GM18520 (cell line): Measurements from ENCODE around the gene SCUBE2.

ENCODE experiments used
- ATAC-seq: cut with Tn5 transposase; IDR thresholded peaks from one replicate; pipeline ENCODE4 v1.9.1; 2021; ENCODE audit not compliant: unreplicated experiment

Gene SCUBE2

DNA sequence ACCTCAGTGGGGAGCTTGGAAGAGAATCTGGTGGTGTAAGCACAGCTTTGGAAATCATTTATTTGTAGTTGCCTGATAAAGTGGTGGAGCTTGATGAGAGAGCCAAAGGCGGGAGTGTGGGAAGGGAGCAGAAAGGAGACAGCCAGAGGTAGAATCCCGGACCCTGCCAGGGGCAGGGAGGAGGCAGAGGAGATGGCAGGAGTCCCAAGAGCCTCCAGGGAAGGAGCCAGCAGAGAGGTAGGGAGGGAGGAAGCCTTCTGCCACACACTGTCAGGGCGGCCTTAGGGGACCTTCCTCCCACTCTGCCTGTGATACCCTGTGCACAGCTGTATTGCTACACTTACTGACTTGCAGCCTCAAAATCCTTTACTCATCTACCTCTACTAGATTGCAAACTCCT is 15.4 kb downstream of the SCUBE2 start:
- ATAC-seq = no peak

DNA sequence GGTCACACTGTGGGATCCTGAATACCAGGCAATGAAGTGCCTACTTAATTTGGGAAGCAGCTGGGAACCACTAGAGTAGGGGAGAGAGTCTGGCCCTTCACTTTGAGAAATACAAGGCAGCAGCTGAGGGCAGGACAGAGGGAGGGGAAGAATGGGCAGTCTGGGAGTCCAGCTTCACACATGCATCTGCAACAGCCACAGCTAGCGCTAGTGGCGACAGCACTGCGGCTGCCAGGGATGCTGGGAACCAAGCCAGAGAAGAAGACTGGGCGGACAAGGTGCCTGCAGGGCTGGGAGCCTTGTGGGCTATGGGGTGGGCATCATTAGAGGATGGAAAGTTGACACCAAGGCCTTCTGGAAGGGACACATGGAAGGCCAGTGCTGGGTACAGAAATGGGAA is 15.8 kb downstream of the SCUBE2 start:
- ATAC-seq = no peak

DNA sequence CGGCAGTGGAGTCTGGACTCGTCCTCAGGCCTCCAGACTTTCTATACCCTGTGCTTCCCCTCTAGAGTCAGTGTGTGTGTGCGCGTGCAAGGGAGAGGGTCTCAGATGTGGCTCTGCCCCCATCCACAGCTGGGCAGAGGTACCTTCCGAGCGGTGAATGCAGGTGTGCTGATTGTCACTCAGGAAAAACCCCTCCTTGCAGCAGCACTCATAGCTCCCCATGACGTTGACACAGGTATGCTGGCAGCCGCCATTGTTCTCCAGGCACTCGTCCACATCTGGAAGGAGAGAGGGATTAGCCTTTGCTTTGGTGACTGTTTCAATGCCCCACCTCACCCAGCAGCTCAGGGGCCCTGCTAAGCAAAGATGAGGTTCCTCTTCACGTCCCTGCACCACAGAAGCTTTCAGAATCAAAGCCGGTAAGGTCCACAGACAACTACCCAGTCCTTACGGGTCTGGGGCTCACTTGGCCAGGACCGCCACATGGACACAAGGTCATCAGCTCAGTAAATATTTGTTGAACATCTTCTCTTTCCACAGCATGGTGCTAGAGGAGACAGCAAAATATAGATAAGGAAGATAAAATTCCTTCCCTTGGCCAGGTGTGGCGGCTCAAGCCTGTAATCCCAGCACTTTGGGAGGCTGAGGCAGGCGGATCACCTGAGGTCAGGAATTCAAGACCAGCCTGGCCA is 16.9 kb downstream of the SCUBE2 start:
- ATAC-seq = no peak

DNA sequence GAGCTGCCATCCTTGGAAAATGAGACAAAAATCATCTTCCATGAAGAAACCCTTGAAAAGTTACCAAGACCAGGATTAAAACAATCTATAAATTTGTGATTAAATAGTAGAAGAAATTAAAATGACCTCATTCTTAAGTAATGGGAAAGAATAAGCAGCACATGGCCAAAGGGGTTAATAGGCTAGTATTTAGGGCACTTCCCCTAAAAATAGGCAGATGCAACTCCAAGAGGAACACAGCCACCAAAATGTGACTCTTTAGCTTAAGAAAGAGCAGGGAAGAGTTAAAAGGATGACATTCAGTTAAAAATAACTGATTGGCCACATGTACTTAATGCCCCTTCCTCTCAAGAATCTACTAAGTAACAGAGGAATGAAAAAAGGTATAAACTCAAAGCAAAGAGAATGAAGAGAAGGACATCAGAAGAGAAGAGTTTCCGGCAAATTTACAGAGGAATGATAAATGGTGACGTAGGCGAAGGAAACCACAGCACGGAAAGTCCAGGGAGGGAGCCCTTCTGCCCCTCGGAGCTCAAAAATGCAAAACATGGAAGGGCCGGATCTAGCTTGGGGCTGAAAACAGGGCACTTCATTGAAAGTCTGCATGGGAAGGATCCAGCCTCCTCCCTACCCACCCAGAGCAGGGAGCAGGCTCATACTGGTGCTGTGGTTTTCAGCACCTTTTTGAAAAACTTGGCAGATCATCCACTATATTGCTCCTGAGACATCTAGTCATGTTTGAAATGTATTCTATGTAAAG is 17.8 kb downstream of the SCUBE2 start:
- ATAC-seq = no peak

DNA sequence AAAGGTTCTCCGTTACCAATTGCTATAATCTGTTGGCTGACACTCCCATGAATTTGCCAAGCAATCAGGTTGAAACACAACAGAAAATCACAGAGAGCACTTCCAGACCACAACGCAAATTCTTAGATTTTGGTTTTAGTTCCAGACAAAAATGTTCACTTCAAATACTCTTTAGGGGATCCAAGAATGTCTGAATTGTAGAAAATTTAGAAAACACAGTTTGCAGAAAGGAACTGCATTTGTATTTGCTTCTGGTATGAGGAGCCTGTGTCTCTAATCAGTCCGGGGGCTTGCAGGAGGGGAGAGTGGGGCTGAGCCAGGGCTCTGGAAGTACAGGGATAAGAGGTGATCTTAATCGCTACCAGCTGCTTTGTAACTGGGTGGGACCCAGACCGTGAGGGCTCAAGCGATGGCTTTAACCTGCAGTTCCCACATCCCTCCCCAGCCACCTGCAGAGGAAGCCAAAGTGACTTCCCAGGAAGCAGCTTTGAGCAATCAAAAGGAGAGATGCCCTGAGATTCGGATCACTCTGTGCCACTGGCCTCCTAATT is 18.7 kb downstream of the SCUBE2 start:
- no peak for ATAC-seq

DNA sequence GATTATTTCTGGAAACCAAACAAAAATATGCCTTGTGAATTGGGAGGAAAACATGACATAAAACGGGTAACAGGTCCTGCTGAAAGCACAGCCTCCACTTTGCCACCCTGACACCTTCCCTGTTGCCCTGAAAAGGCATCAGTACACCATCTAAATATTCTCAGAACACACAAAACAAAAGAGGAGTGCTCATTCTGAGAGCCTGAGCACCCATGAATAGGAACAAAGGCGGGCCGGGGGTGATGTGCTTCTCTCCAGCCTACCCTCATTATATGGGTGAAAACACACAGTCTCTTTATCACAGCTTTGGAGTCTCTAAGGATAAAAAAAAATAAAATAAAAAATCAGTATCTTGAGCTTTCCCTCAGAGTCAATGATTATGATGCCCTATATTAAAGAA is 19.7 kb downstream of the SCUBE2 start:
- no peak for ATAC-seq

DNA sequence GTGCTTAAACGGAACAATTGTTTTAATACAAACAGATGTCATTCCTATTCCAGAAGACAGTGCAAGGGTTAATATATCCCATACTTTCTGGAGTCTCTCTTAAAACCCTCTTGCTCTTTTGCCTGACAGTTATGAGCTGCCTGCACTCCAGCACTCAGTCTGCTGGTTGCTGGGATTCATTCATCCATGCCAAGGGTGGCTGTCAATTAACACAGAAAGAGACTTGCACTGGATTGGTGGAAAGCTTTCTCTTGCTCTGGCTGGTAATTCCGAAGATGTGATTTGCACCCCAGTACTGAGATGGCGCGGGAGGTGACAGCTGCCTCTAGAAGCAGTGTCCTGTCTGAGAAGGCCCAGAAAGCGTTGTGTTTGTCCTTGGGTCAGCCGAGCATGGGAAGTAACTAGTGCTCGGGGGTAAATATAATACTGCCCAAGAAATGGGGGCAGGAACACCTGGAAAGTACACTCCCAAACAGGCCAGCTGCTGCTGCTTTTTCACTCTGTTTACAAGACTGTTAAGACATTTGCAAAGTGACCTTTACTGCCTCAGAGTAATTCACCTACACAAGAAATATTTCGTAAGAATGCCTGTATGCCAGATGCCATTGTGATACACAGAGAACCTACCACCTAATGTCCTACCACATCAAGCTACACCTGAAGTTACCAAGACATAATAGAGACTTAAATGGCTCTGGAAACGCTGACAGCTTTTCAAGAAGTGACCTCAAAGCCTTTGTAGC is 20.5 kb downstream of the SCUBE2 start:
- ATAC-seq = no peak

DNA sequence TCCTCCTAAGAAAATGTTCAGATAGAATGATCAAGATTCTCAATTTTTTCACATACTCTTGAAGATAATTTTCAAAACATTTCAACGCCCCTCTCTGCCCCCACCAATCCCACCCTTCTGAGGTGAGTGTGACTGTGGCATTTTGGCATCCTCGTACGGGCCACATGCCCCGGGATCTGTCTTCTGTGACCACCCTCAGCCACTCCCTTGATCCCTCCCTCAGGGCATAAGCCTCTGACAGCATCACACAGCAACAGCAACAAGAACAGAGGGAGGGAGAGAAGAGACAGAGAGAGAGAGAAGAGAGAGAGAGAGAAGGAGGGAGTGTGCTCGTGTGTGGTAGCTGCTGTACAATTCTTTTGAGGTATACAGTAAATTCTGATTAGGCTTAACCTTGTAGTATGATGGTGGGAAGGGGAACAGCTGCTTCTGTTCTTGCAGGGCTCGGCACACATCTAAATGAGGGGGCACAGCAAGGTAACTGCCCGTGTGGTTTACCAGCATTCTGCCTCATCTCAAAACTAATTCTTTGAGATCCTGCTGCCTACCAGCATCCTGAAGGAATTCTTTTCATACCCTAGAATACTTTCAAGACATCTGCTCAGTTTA is 21.4 kb downstream of the SCUBE2 start:
- no peak for ATAC-seq

DNA sequence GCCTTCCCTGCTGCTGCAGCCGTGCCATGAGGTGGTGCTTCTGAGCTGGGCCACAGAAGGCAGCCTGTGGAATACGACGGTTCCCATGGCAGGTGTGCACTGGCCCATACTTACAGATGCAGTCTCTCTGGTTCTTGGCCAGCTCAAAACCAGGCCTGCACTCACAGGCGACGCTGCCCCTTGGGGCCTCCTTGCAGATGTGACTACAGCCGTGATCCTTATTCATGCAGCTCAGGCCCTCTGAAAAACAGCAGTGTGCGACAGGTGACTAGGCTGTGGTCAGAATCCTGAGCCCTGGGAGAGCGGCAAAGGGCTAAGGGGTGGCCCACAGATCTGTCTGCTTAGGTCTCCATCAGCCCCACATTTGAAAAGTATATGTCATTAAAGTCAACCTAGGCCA is 22.1 kb downstream of the SCUBE2 start:
- no peak for ATAC-seq

DNA sequence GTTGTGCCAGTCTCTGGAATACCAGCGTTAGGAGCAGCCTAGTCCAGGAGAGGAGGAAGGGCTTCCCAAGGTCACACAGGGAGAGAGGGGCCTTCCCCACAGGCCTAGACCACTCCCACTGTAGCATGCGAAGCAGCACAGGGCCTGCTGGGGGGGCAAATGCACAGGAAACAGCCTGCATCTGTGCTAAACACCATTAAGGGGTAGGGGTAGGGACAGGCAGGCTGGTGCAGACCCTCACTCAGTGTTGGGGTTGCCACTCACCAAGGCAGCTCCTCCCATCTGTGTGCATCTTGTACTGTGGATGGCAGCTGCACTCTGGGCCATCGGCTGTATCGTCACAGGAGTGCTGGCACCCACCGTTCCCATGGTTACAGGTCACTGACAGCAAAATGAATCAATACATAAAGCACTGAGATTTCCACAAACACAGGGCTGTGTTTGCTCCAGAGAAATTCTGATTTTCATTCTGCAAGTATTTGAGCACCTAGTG is 24.9 kb downstream of the SCUBE2 start:
- ATAC-seq = no peak

DNA sequence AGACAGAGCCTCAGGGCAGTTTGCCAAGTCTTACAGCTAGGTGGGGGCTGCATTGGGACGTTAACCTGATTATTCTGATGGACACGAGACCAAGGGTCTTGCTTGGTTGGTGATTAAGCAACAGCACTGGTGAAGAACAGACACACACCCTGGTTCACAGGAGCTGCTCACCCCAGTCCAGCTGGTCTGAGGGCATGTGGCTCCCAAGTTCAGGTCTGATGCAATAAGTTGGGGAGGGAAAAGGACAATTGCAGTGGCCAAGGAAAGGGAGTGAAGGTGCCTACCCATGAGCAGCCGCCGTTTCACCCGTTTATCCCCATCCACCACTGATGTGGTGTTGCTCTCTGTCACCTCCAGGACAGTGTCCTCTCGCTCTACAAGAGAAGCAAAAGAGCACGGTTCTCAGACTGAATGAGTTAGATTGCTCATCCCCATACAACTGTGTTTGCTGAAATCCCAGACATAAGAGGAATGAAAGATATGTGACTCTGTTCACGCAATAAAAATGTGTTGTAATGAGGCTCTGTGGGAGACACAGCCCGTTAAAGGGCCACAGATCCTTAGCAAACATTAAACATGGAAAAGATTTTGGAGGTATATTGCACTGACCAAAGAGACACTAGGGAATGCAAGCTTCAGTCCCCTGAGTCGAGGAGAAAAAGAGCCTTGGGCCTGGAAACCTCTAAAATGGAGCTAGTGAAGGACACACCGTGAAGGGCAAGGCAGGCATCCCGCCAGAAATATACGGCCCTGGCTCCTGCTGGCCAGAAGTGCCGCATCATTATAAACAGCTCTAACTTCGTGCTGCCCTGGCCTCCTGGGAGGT is 25.6 kb downstream of the SCUBE2 start:
- ATAC-seq = no peak

DNA sequence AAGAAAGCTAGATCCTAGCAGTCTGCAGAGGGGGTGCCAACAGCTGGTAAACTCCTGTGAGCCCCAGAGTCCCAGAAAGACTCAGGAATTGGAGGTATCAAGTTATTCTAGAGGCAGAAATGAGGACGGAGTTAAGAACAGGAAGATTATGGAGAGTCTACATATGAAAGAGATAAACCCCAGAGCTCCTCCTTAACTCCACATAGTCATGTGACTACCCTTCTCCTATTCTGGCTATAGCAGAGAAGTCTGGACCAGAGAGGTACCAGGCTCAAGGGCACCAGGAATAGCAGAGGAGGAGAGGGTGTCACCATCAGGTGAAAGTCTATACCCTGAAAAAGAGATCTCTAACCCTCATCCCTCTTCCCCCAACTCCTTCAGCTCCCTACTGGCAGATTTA is 29.6 kb downstream of the SCUBE2 start:
- ATAC-seq = no peak

DNA sequence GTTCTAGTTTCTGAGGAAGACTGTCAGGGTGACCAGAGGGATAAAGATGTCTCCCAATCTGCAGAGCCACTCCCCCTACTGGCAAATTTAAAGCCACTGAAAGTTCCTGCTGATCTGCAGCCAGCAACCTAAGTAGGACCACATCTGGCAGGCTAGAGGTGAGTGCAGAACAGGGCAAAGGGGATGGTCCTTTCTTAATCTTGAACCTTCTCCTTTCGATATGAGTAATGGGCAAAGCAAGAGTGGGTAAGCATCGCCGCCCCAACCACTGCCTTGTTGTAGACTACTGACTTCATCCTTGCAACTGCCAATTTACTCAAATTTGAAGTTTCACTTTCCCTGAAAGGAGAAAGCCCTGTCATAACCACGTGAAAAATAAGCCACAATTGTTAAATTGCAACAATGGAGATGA is 30.7 kb downstream of the SCUBE2 start:
- peak; percentile 97 for ATAC-seq

DNA sequence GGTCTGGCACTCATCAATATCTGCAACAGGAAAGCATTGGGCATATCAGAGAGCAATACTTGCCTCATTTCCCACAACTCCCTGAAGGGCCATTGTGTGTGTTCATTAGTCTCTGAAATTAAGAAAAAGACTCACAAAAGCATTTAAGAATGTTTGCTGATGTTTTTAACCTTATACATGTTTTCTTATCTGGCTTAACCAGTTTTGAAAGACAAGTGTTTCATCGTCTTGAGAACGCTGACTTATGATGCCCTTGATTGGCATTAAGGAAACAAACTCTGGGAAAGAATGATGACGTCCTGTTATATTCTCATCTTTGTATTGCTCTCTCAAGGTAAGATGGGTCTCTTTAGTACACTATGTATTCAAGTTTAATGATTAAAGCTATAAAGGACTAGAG is 32.0 kb downstream of the SCUBE2 start:
- ATAC-seq = no peak

DNA sequence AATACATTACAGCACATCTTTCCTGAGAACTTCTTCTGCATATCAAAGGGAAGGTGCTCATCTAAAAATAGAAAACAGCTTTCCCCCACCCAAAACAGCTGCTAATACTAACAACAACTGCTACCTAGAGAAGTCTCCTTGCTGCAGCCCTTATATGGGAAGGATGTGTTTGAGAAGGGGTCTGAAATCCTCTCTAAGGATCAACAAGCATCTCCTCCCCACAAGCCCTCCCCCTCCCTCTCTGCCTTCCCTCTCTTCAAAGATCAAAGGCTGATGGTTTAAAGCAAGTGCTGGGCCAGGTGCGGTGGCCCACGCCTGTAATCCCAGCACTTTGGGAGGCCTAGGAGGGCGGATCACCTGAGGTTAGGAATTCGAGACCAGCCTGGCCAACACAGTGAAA is 33.5 kb downstream of the SCUBE2 start:
- ATAC-seq = no peak

DNA sequence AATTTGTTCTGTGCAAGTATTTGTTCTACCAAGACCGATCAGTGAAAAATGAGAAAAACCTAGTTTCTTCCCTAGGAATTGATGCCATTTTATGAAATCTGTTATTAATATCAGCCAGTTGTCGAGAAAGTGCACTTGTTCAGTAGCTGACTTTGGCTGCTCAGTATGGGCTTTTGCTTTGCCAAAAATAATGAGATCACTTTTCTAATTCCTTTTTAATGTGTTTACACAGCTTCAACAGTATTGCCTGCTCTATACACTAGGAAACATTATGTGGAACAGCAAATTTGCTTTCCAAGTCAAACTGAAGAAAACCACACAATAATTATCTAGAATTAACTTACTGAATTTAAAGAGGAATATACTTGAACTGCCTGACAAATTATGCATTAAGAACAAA is 34.4 kb downstream of the SCUBE2 start:
- no peak for ATAC-seq

DNA sequence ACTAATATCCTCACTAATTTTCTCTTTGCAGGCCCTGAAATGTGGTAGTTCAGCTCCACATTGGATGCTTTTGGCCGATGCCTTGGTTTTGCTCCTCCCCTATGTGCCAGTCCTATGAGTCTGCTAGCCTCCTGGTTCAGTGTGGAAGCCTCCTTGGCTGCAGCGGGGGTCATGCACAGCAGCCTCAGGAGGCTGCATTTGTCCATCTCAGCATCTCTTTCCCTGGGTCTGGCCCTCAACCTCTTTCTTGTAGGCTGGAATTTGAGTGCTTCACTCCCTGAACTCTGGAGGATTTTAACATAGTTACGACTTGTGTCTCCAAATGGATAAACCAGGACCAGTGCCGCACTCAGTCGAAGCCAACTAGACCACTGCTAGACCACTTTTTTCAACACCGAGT is 34.9 kb downstream of the SCUBE2 start:
- ATAC-seq = no peak

DNA sequence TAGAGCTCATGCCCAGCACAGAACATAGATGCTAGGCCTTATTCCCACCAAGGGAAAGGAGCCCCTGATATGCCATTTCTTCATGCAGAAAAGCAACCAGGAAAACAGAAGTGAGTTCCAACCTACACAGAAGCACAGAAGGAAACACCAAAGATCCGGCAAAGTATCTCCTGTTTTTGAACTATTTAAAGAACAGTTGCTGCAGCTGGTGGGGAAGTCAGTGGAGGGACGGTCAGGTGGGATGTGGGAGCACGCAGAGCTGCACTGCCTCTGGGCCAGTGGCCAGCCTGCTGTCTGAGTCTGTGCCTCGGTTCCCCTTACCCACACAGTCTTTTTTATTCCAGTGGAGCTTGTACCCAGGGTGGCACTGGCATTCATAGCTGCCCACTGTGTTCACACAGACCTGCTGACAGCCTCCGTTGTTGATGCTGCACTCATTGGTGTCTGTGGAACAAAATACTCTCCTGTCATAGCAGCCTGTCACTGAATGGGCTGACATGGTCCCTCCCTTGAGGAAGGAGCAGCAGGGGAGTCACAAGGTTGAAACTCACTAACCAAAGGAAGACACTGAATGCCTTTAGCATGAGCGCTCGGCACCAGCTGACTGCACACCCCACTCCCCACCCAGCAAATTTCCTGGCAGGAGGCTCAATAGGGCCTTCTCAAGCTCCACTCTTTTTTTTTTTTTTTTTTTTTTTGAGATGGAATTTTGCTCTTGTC is 37.9 kb downstream of the SCUBE2 start:
- ATAC-seq = no peak

DNA sequence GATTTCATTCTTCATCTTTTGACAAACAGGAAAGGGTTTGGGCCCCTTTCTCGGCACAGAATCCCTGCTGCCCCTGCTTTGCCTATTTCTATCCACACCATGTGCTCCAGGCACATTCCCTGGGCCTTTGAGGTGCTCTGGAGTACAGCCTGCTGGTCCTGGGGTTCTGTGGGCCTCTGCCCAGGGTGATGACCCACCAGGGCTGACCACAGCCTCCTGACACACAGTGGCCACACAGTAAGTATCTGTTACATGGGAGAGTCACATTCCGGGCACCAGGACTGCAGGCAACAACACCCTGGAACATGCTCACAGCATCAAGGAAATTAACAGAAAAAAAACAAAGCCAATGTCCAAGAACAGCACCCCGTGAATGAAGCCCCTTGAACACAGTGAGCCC is 39.1 kb downstream of the SCUBE2 start:
- ATAC-seq = no peak

DNA sequence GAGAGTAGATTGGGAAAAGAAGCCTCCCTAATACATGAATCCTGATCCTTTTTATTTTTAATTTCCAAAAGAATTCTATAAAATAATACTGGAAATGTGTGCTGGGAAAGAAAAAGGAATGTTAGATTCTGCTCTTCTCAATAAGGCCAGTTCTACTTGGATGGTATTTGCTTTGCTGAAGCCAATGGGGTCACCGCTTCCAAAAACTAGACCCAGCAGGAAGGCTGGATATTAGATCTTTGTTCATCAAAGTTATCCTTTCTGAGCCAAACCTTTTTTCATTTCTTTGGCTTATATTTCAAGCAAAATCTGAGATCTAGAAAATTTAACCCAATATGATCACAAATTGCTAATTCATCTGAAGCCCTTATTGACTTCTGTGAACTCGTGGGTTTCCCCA is 41.4 kb downstream of the SCUBE2 start:
- no peak for ATAC-seq
